Fibroblast of mammary gland (primary cell): ENCODE data around the gene TMEM86B.

Source experiments
- DNase-seq: peaks from one replicate; pipeline ENCODE4 v3.0.0-alpha.2; 2010; ENCODE audit warnings: low read depth
- H3K4me3 ChIP-seq: 2 replicates; pipeline ENCODE4 v1.5.1; 2011; ENCODE audit warnings: low read depth, mild to moderate bottlenecking, low read length, moderate library complexity; ENCODE audit not compliant: control insufficient read depth
- TF ChIP-seq, protein P1 (sequence below): conservative IDR thresholded peaks from 2 replicates; pipeline ENCODE4 v1.5.1; 2011; ENCODE audit warnings: low read depth, low read length, inconsistent platforms; ENCODE audit not compliant: control insufficient read depth, insufficient read depth

The TMEM86B gene

DNA sequence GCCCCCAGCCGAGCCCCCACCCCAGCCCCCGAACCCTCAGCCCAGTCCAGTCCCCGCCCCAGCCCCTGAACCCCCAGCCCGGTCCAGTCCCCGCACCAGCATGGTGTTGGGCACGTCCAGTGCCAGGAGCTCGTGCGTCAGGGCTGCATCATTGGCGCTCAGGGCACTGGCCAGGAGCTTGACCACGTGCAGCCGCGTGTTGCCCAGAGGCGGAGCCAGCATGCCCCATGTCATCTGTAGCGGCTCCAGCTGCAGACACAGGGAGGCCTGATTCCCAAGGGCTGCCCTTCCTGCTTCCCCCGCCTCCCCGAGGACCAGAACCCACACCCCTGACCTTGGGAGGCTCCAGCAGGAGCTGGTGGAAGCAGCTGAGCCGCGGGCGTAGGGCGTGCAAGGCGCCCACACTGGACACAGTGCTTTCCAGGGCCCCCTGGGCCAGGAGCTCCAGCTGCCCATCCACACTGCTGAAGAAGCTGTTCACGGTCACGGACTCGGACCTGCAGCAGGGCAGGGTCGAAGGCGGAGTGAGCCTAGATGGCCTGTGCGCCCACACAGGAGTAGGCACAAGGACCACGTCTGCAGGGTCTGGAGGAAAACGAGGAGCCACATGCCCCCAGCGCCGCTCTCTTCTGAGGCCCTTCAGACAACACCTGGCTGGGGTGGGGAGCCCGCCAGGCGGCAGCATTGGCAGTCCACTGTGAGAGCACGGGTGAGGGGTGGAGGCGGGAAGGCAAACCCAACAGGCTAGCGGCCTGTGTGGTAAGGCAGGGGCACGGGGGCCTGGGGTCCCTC lies 12.8 kb upstream of the TMEM86B start:
- DNase-seq, result no peak
- no peak overlapping the region for H3K4me3 ChIP-seq
- TF ChIP-seq, protein P1, sequence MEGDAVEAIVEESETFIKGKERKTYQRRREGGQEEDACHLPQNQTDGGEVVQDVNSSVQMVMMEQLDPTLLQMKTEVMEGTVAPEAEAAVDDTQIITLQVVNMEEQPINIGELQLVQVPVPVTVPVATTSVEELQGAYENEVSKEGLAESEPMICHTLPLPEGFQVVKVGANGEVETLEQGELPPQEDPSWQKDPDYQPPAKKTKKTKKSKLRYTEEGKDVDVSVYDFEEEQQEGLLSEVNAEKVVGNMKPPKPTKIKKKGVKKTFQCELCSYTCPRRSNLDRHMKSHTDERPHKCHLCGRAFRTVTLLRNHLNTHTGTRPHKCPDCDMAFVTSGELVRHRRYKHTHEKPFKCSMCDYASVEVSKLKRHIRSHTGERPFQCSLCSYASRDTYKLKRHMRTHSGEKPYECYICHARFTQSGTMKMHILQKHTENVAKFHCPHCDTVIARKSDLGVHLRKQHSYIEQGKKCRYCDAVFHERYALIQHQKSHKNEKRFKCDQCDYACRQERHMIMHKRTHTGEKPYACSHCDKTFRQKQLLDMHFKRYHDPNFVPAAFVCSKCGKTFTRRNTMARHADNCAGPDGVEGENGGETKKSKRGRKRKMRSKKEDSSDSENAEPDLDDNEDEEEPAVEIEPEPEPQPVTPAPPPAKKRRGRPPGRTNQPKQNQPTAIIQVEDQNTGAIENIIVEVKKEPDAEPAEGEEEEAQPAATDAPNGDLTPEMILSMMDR, result no peak

DNA sequence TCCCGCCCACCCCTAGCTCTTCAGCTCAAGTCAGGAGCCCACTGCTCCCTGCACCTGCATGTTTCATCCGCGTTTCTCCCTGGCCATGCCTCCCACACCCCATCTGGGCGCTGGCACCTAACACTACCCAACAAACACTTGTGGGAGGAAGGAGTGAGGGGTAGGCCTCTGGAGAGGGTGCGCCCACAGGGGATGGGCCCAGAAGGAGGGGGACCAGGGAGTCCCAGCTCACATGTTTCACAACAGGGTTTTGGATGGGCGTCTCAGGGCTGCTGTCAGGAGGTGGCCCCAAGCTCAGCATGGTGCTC lies 12.1 kb upstream of the TMEM86B start:
- TF ChIP-seq, protein P1, result no peak
- no peak overlapping the region for H3K4me3 ChIP-seq
- DNase-seq, result no peak

DNA sequence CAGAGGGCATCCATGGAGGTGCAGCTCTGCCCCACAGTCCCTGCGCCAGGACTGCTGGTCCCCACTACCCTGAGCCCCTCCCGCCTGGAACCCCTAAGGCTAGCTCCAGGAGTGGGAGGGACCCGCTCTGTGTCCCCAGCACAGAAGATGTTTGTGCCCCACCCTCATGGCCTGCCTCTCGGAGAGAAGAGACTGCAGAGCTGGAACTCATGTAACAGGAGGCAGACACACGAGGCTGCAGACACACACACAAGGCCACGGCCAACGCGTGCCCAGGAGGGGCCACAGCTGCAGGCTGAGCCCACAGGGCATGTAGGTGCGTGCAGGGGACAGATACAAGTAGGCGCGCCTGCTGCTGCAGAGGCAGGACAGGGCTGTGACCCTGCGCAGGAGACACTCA lies 10.4 kb upstream of the TMEM86B start:
- TF ChIP-seq, protein P1, result no peak
- H3K4me3 ChIP-seq, result no peak overlapping the region
- no peak for DNase-seq

DNA sequence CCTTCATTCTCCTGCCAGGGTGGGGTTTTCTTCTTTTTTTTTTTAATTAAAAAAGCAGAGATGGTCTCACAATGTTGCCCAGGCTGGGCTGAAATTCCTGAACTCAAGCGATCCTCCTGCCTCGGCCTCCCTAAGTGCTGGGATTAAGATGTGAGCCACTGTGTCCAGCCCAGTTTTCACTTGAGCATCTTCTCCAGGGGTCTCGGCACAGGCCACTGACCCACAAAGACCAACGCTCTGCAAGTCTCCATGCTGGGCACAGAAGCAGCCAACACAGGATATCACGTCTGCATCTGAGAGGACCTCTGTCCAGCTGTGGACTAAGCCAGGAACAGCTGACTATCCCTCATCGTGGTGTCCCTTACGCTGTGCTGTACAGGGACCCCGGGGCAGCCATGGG lies 9.5 kb upstream of the TMEM86B start:
- DNase-seq, result no peak
- TF ChIP-seq, protein P1, result no peak
- no peak overlapping the region for H3K4me3 ChIP-seq

DNA sequence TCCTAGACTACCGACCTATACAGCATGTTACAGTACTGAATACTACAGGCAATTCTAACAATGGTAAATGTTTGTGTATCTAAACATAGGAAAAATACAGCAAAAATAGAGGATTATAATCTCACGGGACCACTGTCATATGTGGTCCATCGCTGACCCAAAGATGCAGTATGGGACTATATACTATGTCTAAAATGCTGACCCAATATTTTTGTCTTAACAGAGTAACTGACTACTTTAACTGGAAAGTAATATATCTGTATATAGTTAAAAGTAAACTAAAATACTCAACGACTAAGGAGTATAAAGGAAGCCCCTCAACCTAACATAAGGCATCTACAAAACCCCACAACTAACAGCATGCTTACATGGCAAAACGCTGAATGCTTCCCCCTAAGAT lies 4.4 kb upstream of the TMEM86B start:
- DNase-seq, result no peak
- no peak overlapping the region for H3K4me3 ChIP-seq
- TF ChIP-seq, protein P1, result no peak

DNA sequence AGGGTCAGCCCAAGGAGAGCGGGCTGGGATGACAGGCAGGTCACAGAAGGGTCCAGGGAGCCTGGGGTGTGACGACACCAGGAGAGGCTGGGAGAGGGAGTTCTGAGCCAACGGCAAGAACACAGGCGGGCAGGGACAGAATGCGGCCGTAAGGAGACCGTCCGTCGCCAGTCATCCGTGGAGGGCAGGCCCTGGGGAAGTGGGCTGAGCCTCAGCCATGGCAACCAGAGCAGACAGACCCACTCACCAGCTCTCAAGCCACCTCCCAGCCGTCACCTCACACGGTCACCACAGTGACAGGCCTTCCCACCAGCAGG lies 3.7 kb upstream of the TMEM86B start:
- DNase-seq, result no peak
- H3K4me3 ChIP-seq, result no peak overlapping the region
- TF ChIP-seq, protein P1, result no peak

DNA sequence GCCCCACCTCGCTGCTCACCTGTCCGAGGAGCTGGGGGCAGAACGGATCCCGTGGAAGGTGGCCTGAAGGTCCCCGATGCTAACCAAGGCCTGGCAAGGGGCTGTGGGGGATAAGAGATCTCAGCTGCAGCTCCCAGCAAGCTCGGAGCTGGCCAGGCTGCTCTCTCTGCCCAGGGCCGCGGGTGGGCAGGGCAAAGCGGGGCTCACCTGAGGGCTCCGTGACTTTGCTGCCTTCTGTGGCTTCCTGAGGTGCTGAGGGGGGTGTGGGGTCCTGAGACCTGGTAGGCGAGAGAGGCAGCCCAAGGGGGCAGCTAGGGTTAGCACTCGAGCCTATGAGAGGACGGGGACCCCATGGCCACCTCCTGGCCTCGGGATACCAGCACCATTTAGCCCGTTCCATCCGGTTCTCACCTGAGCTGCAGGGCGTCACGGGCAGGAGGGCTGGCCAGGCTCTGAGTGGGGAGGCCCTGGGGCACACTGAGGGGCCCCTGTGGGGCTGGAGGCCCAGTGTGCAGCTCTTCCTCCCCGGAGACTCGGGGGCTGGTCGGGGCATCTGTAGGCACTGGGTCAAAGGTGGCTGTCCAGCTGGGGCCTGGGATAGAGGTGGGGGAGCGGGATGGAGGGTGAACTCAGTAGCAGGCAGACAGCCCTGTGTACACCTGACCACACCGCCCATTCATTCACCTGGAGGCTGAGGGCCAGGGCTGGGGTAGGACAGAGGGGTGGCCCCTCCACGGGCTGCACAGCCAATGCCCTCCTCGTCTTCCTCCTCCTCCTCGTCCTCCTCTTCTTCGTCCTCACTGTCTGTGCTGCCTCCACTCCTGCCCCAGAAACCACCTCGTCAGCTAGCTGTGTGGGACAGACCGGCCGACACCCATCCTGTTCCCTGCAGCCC lies 3.1 kb upstream of the TMEM86B start:
- no peak overlapping the region for H3K4me3 ChIP-seq
- TF ChIP-seq, protein P1, result no peak

More for the DNA sequence above, 3.1 kb upstream of the TMEM86B start:
- DNase-seq, result no peak
